ENCODE results near the gene ZNF516.
A peak's percentile ranks its signal among the peaks of the same experiment; 100 is the strongest.

ZNF516 gene

GRCh38 chr18:76507830-76508385, 12.9 kb upstream of the ZNF516 start:
- no peak for DNase-seq

GRCh38 chr18:76506974-76507764, 12.1 kb upstream of the ZNF516 start:
- DNase-seq = no peak

- no peak for DNase-seq
Observed at GRCh38 chr18:76506395-76506794, 11.4 kb upstream of the ZNF516 start.

- no peak for DNase-seq
Observed at GRCh38 chr18:76505614-76506013, 10.6 kb upstream of the ZNF516 start.

GRCh38 chr18:76504749-76505148, 9.7 kb upstream of the ZNF516 start:
- DNase-seq = no peak

- no peak for DNase-seq
Observed at GRCh38 chr18:76503649-76504386, 8.8 kb upstream of the ZNF516 start.

- no peak for DNase-seq
Observed at GRCh38 chr18:76502551-76502950, 7.5 kb upstream of the ZNF516 start.

GRCh38 chr18:76499637-76500340, 4.7 kb upstream of the ZNF516 start:
- DNase-seq = no peak

GRCh38 chr18:76499021-76499420, 4.0 kb upstream of the ZNF516 start:
- DNase-seq = no peak

GRCh38 chr18:76498064-76498463, 3.0 kb upstream of the ZNF516 start:
- no peak for DNase-seq

- DNase-seq = peak; percentile 33
Observed at GRCh38 chr18:76497021-76497420, 2.0 kb upstream of the ZNF516 start.

GRCh38 chr18:76496194-76496890, 1.3 kb upstream of the ZNF516 start:
- peak; percentile 89 for DNase-seq

GRCh38 chr18:76495435-76496193, 572 bp upstream of the ZNF516 start:
- peak; percentile 90 for DNase-seq

GRCh38 chr18:76494231-76495005, 624 bp downstream of the ZNF516 start:
- DNase-seq = peak; percentile 74

GRCh38 chr18:76493213-76494161, 1.6 kb downstream of the ZNF516 start:
- DNase-seq = peak; percentile 91

GRCh38 chr18:76492669-76493212, 2.3 kb downstream of the ZNF516 start:
- peak; percentile 100 for DNase-seq

GRCh38 chr18:76491776-76492668, 3.0 kb downstream of the ZNF516 start:
- peak; percentile 93 for DNase-seq

- peak; percentile 93 for DNase-seq
Observed at GRCh38 chr18:76491473-76491775, 3.6 kb downstream of the ZNF516 start.
